Measurements from ENCODE around the gene BMPR1B.

DNA sequence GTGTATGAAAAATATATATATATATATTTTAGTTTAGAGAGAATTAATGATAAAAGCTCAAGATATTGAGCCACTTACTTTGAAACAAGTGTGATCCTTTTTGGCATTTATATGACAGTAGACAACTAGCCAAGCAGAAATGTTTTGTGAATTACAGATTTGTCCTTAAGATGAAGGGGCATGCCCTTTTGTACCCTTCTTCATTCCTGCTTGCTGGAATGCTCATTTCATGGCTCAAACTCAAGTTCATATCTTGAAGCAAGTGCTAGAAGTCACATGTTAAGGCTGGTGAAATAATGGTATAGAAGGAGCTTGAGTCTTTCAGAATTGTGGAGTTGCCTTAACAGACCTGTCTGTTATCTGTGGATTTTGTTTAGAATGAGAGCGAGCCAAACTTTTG is 203.0 kb downstream of the BMPR1B start:
- TF ChIP-seq POLR2A (IDR thresholded peaks at IDR 0.05; ENCODE audit: low read depth, low read length) = no peak
- no peak for TF ChIP-seq POLR2AphosphoS5 (IDR thresholded peaks at IDR 0.05; ENCODE audit: low read depth, low read length)
- TF ChIP-seq TAF1 (IDR thresholded peaks at IDR 0.05; ENCODE audit: borderline replicate concordance, low read depth, low read length) = no peak

Data from GM12892 (cell line).